GM23338 (cell line): ENCODE measurements around the gene VSTM2A.

ENCODE experiments used
- CREB1 ChIP-seq: fragments of 250-450 bp; sonication (Bioruptor Pico); IDR thresholded peaks from 2 replicates; pipeline ENCODE4 v1.5.0; 2020; ENCODE audit warnings: low read depth, mild to moderate bottlenecking, moderate library complexity
- EZH2 ChIP-seq: fragments of 200-600 bp; sonication (generic); IDR thresholded peaks from one replicate; pipeline ENCODE4 v1.8.0; 2017; ENCODE audit warnings: antibody characterized with exemption, mild to moderate bottlenecking, low read depth; ENCODE audit not compliant: unreplicated experiment
- EZH2phosphoT487 ChIP-seq: fragments of 200-600 bp; sonication (generic); IDR thresholded peaks from one replicate; pipeline ENCODE4 v1.8.1; 2018; ENCODE audit warnings: antibody characterized with exemption; ENCODE audit not compliant: unreplicated experiment
- NANOG ChIP-seq: IDR thresholded peaks from 2 replicates; pipeline ENCODE4 v1.6.1; 2016; ENCODE audit warnings: antibody characterized with exemption, borderline replicate concordance
- POLR2AphosphoS5 ChIP-seq: IDR thresholded peaks from 2 replicates; pipeline ENCODE4 v1.6.1; 2016; ENCODE audit warnings: antibody characterized with exemption, low read depth
- STAT1 ChIP-seq: IDR thresholded peaks from one replicate; pipeline ENCODE4 v1.6.1; 2016; ENCODE audit warnings: antibody characterized with exemption; ENCODE audit not compliant: unreplicated experiment
- TF ChIP-seq, protein P1 (sequence below), 2 experiments: fragments of 200-600 bp in 1 of 2; sonication (generic) in 1 of 2; conservative IDR thresholded peaks; 2 replicates each; pipeline versions ENCODE4 v1.5.1 to v1.6.1; 2016 to 2017; ENCODE audit warnings: antibody characterized with exemption in 2 of 2, low read depth in 2 of 2, mild to moderate bottlenecking in 2 of 2, moderate library complexity in 1 of 2
- TF ChIP-seq, protein P2 (sequence below): fragments of 250-450 bp; sonication (Bioruptor Pico); IDR thresholded peaks from 2 replicates; pipeline ENCODE4 v1.5.0; 2020; ENCODE audit warnings: mild to moderate bottlenecking, moderate library complexity
- TF ChIP-seq, protein P3 (sequence below): IDR thresholded peaks from one replicate; pipeline ENCODE4 v1.6.1; 2018; ENCODE audit warnings: antibody characterized with exemption; ENCODE audit not compliant: unreplicated experiment

DNA sequence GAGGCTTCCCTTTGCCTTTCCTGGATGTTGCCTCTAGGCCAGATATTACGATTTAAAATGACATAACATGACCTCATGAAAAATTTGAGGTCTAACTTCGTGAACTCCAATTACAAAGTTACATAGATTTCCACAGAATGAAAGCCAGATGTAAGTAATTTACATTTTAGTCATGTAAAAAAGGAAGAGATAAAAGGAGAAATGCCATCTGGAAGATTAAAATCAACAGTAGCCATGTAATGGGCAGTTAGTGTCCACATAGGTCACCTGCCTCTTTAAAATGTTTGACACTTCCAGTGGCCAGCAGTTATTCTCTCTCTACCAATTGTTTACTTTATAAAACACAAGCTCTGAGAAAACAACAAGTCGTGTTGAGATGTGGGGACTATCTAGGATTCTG is 4.1 kb upstream of the VSTM2A start:
- TF ChIP-seq, protein P1, sequence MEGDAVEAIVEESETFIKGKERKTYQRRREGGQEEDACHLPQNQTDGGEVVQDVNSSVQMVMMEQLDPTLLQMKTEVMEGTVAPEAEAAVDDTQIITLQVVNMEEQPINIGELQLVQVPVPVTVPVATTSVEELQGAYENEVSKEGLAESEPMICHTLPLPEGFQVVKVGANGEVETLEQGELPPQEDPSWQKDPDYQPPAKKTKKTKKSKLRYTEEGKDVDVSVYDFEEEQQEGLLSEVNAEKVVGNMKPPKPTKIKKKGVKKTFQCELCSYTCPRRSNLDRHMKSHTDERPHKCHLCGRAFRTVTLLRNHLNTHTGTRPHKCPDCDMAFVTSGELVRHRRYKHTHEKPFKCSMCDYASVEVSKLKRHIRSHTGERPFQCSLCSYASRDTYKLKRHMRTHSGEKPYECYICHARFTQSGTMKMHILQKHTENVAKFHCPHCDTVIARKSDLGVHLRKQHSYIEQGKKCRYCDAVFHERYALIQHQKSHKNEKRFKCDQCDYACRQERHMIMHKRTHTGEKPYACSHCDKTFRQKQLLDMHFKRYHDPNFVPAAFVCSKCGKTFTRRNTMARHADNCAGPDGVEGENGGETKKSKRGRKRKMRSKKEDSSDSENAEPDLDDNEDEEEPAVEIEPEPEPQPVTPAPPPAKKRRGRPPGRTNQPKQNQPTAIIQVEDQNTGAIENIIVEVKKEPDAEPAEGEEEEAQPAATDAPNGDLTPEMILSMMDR (conservative IDR thresholded peaks at IDR 0.05; ENCODE audit: low read depth in 2 of 2): no peak
- TF ChIP-seq STAT1 (no peak), EZH2phosphoT487 (no peak), POLR2AphosphoS5 (no peak), CREB1 (no peak), NANOG (no peak), EZH2 (no peak)
- TF ChIP-seq, protein P2, sequence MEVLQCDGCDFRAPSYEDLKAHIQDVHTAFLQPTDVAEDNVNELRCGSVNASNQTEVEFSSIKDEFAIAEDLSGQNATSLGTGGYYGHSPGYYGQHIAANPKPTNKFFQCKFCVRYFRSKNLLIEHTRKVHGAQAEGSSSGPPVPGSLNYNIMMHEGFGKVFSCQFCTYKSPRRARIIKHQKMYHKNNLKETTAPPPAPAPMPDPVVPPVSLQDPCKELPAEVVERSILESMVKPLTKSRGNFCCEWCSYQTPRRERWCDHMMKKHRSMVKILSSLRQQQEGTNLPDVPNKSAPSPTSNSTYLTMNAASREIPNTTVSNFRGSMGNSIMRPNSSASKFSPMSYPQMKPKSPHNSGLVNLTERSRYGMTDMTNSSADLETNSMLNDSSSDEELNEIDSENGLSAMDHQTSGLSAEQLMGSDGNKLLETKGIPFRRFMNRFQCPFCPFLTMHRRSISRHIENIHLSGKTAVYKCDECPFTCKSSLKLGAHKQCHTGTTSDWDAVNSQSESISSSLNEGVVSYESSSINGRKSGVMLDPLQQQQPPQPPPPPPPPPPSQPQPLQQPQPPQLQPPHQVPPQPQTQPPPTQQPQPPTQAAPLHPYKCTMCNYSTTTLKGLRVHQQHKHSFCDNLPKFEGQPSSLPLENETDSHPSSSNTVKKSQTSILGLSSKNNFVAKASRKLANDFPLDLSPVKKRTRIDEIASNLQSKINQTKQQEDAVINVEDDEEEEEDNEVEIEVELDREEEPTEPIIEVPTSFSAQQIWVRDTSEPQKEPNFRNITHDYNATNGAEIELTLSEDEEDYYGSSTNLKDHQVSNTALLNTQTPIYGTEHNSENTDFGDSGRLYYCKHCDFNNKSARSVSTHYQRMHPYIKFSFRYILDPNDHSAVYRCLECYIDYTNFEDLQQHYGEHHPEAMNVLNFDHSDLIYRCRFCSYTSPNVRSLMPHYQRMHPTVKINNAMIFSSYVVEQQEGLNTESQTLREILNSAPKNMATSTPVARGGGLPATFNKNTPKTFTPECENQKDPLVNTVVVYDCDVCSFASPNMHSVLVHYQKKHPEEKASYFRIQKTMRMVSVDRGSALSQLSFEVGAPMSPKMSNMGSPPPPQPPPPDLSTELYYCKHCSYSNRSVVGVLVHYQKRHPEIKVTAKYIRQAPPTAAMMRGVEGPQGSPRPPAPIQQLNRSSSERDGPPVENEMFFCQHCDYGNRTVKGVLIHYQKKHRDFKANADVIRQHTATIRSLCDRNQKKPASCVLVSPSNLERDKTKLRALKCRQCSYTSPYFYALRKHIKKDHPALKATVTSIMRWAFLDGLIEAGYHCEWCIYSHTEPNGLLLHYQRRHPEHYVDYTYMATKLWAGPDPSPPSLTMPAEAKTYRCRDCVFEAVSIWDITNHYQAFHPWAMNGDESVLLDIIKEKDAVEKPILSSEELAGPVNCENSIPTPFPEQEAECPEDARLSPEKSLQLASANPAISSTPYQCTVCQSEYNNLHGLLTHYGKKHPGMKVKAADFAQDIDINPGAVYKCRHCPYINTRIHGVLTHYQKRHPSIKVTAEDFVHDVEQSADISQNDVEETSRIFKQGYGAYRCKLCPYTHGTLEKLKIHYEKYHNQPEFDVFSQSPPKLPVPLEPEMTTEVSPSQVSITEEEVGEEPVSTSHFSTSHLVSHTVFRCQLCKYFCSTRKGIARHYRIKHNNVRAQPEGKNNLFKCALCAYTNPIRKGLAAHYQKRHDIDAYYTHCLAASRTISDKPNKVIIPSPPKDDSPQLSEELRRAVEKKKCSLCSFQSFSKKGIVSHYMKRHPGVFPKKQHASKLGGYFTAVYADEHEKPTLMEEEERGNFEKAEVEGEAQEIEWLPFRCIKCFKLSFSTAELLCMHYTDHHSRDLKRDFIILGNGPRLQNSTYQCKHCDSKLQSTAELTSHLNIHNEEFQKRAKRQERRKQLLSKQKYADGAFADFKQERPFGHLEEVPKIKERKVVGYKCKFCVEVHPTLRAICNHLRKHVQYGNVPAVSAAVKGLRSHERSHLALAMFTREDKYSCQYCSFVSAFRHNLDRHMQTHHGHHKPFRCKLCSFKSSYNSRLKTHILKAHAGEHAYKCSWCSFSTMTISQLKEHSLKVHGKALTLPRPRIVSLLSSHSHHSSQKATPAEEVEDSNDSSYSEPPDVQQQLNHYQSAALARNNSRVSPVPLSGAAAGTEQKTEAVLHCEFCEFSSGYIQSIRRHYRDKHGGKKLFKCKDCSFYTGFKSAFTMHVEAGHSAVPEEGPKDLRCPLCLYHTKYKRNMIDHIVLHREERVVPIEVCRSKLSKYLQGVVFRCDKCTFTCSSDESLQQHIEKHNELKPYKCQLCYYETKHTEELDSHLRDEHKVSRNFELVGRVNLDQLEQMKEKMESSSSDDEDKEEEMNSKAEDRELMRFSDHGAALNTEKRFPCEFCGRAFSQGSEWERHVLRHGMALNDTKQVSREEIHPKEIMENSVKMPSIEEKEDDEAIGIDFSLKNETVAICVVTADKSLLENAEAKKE (CRISPR knock-in tag): no peak
- TF ChIP-seq, protein P3, sequence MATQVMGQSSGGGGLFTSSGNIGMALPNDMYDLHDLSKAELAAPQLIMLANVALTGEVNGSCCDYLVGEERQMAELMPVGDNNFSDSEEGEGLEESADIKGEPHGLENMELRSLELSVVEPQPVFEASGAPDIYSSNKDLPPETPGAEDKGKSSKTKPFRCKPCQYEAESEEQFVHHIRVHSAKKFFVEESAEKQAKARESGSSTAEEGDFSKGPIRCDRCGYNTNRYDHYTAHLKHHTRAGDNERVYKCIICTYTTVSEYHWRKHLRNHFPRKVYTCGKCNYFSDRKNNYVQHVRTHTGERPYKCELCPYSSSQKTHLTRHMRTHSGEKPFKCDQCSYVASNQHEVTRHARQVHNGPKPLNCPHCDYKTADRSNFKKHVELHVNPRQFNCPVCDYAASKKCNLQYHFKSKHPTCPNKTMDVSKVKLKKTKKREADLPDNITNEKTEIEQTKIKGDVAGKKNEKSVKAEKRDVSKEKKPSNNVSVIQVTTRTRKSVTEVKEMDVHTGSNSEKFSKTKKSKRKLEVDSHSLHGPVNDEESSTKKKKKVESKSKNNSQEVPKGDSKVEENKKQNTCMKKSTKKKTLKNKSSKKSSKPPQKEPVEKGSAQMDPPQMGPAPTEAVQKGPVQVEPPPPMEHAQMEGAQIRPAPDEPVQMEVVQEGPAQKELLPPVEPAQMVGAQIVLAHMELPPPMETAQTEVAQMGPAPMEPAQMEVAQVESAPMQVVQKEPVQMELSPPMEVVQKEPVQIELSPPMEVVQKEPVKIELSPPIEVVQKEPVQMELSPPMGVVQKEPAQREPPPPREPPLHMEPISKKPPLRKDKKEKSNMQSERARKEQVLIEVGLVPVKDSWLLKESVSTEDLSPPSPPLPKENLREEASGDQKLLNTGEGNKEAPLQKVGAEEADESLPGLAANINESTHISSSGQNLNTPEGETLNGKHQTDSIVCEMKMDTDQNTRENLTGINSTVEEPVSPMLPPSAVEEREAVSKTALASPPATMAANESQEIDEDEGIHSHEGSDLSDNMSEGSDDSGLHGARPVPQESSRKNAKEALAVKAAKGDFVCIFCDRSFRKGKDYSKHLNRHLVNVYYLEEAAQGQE: no peak
